Esophagus (tissue), 2 donors: ENCODE data around the gene KLHL41. TPM values are rescaled to one million over a fixed set of nuclear protein-coding genes. Genes with fewer than 3 reads are reported as not detected.
"Not testable (repeated sequence)": the region's sequence is repeated elsewhere in the genome, so short reads cannot be mapped to it uniquely, and the experiment has no call there.

ENCODE experiments used
- H3K27ac ChIP-seq, 2 donors: one replicate each; pipeline ENCODE4 v1.5.1; 2013; ENCODE audit warnings: low read depth in 2 of 2, mild to moderate bottlenecking in 2 of 2, inconsistent platforms in 1 of 2, low read length in 1 of 2, moderate library complexity in 1 of 2
- H3K27me3 ChIP-seq, 2 donors: one replicate each; pipeline ENCODE4 v1.6.1; 2013; ENCODE audit warnings: low read length in 2 of 2, control low read depth in 1 of 2, mild to moderate bottlenecking in 1 of 2; ENCODE audit not compliant: insufficient read depth in 2 of 2, control insufficient read depth in 1 of 2
- H3K36me3 ChIP-seq, 2 donors: one replicate each; pipeline ENCODE4 v1.6.1; 2013; ENCODE audit warnings: low read length in 1 of 2; ENCODE audit not compliant: control insufficient read depth in 2 of 2, insufficient read depth in 2 of 2
- H3K4me1 ChIP-seq, 2 donors: one replicate each; pipeline ENCODE4 v1.6.1; 2013; ENCODE audit warnings: low read length in 1 of 2; ENCODE audit not compliant: control insufficient read depth in 2 of 2, insufficient read depth in 2 of 2
- H3K4me3 ChIP-seq, 2 donors: one replicate each; pipeline ENCODE4 v1.5.1; 2013; ENCODE audit warnings: low read length in 2 of 2, mild to moderate bottlenecking in 2 of 2, low read depth in 1 of 2, moderate library complexity in 1 of 2
- H3K9me3 ChIP-seq, 2 donors: one replicate each; pipeline ENCODE4 v1.6.1; 2013; ENCODE audit warnings: mild to moderate bottlenecking in 2 of 2, low read depth in 1 of 2, low read length in 1 of 2, moderate library complexity in 1 of 2; ENCODE audit not compliant: control insufficient read depth in 2 of 2, insufficient read depth in 1 of 2
- WGBS, 2 donors: extraction: QIAGEN DNeasy Blood & Tissue Kit; methylation state at CpG; one replicate each; pipeline ENCODE4 v1.1.7; 2013; 5-methylcytosine and 5-hydroxymethylcytosine counted together
- polyA plus RNA-seq, 2 donors: library from polyadenylated mRNA; stranded (reverse); fragments of 200-250 nt; gene quantifications; one replicate each; pipeline ENCODE4 v1.2.3, GENCODE V29; 2013
- donor health status: healthy with polysubstance abuse.
- donor health status: Bipolar disorder and iron deficiency.

KLHL41 gene
- polyA plus RNA-seq, 2 donors, result 0.31 to 0.34 TPM

DNA sequence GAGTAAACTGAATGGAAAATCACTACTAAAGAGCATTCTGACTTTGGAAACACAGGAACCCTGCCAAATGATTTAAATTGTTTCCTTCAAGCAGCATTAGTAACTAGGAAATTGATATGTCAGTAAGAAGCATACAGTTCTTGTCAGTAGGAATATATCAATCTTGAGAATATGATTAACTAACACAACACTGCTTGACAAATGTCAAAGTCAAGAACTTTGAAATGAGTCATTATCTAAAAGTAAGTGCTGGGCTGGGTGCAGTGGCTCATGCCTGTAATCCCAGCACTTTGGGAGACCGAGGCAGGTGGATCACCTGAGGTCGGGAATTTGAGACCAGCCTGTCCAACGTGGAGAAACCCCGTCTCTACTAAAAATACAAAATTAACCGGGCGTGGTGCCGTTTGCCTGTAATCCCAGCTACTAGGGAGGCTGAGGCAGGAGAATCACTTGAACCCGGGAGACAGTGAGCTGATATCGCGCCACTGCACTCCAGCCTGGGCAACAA is 7.0 kb downstream of the KLHL41 start:
- H3K36me3 ChIP-seq, H3K27me3 ChIP-seq, H3K4me1 ChIP-seq, H3K9me3 ChIP-seq, H3K27ac ChIP-seq, H3K4me3 ChIP-seq: not testable (repeated sequence)
- 93 to 94% methylated on average over 10 of the region's 10 CpGs for WGBS, 2 donors

DNA sequence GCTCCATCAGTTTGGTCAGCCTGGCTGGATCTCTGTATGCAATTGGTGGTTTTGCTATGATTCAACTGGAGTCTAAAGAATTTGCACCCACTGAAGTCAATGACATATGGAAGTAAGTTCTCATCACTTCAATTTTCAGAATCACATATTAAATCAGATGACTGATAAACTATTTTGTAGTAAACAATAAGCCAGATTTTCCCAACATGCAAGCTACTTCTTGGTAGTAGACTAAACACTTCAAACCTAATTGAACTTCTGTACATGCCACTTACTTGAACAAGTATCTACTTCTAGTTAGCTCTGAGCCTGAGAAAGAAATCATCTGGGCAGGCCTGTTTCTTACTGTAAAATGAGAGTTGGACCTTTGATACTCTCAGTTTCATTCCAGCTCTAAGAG is 11.4 kb downstream of the KLHL41 start:
- H3K4me1 ChIP-seq, result no peaks in the 10 kb centered on the region
- H3K27ac ChIP-seq, result no peak overlapping the region
- no peaks in the 10 kb centered on the region for H3K27me3 ChIP-seq
- no peak overlapping the region for H3K4me3 ChIP-seq
- H3K9me3 ChIP-seq, result no peaks in the 10 kb centered on the region
- H3K36me3 ChIP-seq, result no peaks in the 10 kb centered on the region

DNA sequence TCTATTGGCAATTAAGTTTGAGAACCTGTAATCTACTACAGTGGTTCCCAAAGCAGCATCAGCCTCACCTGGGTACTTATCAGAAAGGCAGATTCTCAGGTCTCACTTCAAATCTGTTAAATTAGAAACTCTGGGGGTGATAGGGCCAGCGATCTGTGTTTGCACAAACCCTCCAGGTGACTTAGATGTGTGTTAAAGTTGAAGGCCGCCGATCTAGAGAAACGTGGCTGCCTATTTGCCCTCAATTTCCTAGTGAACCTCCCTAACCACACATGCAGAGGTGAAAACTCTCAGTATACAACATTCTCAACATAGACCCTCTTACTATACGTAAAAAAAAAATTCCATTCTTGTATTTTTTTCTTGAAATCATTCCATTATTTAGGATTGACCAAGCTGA is 14.2 kb downstream of the KLHL41 start:
- WGBS, 2 donors, result 64 to 71% methylated on average over 5 of the region's 5 CpGs
- H3K27ac ChIP-seq, result no peak overlapping the region

DNA sequence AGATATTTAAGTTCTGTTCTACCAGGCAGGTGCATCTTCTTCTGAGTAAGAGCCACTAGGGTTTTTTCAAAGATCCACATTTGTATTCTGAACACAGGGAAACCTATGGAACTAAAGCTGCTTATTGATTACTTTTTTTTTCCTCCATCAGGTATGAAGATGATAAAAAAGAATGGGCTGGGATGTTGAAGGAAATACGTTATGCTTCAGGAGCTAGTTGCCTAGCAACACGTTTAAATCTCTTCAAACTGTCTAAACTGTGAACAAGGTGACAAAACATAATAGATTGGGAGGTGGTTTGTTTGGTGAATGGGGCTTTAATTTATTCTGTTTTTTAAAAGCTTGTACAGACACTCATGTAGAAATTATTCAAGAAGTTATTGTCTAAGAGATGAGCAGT is 15.9 kb downstream of the KLHL41 start:
- H3K27ac ChIP-seq, result no peak overlapping the region
- 69 to 71% methylated on average over 2 of the region's 2 CpGs for WGBS, 2 donors
- H3K4me3 ChIP-seq, result no peak overlapping the region
- no peaks in the 10 kb centered on the region for H3K4me1 ChIP-seq
- H3K36me3 ChIP-seq, result no peaks in the 10 kb centered on the region
- no peaks in the 10 kb centered on the region for H3K27me3 ChIP-seq
- no peaks in the 10 kb centered on the region for H3K9me3 ChIP-seq

More for the DNA sequence above, 14.2 kb downstream of the KLHL41 start:
- no peaks in the 10 kb centered on the region for H3K36me3 ChIP-seq
- H3K4me1 ChIP-seq, result no peaks in the 10 kb centered on the region
- H3K27me3 ChIP-seq, result no peaks in the 10 kb centered on the region
- H3K4me3 ChIP-seq, result no peak overlapping the region
- no peaks in the 10 kb centered on the region for H3K9me3 ChIP-seq

DNA sequence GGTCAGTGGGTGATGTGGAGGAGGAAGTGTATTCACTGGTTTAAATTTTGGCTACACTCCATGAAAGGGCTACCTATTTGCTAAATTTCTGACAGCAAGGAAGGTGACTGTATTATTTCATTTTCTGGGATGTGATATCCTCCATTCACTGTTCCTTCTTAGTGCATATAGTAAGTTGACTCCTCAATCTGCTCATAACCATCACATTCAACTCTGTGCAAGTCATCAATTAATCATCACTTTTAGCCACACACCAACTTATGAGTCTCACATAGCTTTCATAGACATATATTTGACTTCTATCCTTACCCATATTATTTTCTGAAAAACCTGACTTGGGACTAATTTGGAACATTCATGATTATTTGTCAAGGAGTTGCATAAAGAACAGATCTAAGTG is 16.9 kb downstream of the KLHL41 start:
- H3K27me3 ChIP-seq, result no peaks in the 10 kb centered on the region
- no peaks in the 10 kb centered on the region for H3K4me1 ChIP-seq
- H3K9me3 ChIP-seq, result no peaks in the 10 kb centered on the region
- H3K36me3 ChIP-seq, result no peaks in the 10 kb centered on the region
- H3K27ac ChIP-seq, result no peak overlapping the region
- H3K4me3 ChIP-seq, result no peak overlapping the region

DNA sequence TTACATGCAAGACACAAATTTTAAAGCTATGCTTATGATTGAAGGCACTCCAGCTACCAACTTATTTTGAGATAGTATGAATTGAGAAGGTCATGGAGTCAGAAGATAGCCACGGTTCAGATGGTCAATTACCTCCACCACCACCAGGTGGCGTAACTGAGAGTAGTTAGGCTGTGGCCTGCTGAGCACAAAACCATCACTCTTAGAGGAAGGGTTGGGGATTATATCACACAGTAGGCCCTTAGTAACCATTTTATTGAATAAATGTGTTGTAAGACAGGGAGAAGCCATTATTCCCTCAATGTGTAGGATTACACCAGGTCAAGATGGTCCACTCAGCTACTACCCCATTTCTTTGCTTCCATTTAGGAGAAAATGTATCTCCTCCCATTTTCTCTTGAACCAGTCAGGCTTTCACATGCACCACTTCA is 18.8 kb downstream of the KLHL41 start:
- Histone ChIP-seq H3K27me3 (no peaks in the 10 kb centered on the region), H3K4me3 (no peak overlapping the region), H3K36me3 (no peaks in the 10 kb centered on the region), H3K9me3 (no peaks in the 10 kb centered on the region), H3K27ac (no peak overlapping the region), H3K4me1 (no peaks in the 10 kb centered on the region)
- 12 to 15% methylated on average over 2 of the region's 2 CpGs for WGBS, 2 donors

DNA sequence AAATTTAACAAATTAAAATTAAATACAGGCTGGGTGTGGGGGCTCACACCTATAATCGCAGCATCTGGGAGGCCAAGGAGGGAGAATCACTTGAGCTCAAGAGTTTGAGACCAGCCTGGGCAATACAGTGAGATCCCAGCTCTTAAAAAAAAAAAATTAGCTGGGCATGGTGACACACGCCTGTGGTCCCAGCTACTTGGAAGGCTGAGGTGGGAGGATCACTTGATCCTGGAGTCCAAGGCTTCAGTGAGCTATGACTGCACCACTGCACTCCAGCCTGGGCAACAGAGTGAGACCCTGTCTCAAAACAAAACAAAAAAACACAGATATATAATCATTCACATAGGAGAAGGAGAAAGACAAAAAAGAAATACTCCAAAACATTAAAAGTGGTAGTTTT is 30.0 kb downstream of the KLHL41 start:
- not testable (repeated sequence) for H3K27ac ChIP-seq, H3K27me3 ChIP-seq, H3K4me1 ChIP-seq, H3K9me3 ChIP-seq, H3K36me3 ChIP-seq, H3K4me3 ChIP-seq
- 92 to 96% methylated on average over 2 of the region's 2 CpGs for WGBS, 2 donors

DNA sequence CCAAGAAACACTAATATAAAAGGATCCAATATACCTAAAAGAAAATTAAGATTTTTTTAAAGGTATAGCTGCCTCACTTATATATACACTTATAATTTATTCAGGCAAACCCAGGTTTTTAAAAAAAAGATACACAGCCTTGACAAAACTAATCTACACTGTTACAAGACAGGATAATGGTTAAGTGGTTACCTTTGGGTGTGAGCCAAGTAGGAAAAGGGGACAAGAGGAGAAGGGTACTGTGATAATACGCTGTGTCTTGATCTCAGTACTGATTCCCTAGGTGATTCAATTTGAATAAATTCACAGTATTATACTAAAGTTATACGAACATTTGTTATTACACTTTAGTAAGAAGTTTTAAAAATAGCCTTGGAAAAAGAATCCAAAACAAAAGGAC is 30.6 kb downstream of the KLHL41 start:
- no peak overlapping the region for H3K27ac ChIP-seq
- no peaks in the 10 kb centered on the region for H3K9me3 ChIP-seq
- no peaks in the 10 kb centered on the region for H3K4me1 ChIP-seq
- H3K4me3 ChIP-seq, result no peak overlapping the region
- no peaks in the 10 kb centered on the region for H3K27me3 ChIP-seq
- H3K36me3 ChIP-seq, result no peaks in the 10 kb centered on the region
- WGBS, 2 donors, result 90% methylated on average over 2 of the region's 2 CpGs

DNA sequence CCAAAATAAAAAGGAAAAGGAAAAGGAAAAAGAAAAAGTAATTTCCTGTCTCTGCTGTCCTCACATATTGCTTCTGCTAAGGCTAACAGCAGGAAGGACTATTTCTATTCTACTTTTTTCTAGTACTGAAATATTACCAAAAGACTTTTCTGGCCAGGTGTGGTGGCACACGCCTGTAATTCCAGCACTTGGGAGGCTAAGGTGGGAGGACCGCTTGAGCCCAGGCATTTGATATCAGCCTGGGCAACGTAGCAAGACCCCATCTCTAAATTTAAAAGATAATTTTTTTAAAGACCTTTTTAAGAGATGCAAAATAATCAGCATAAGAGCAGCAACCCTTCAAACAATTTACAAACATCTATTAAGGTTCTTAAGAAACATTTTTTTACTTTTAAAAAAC is 32.9 kb downstream of the KLHL41 start:
- H3K4me1 ChIP-seq, result no peaks in the 10 kb centered on the region
- no peak overlapping the region for H3K27ac ChIP-seq
- peaks cover 0 to 5% of the 10 kb centered on the region in 2 donors for H3K36me3 ChIP-seq
- H3K9me3 ChIP-seq, result no peaks in the 10 kb centered on the region
- H3K27me3 ChIP-seq, result no peaks in the 10 kb centered on the region
- WGBS, 2 donors, result 95 to 96% methylated on average over 3 of the region's 3 CpGs
- H3K4me3 ChIP-seq, result no peak overlapping the region

DNA sequence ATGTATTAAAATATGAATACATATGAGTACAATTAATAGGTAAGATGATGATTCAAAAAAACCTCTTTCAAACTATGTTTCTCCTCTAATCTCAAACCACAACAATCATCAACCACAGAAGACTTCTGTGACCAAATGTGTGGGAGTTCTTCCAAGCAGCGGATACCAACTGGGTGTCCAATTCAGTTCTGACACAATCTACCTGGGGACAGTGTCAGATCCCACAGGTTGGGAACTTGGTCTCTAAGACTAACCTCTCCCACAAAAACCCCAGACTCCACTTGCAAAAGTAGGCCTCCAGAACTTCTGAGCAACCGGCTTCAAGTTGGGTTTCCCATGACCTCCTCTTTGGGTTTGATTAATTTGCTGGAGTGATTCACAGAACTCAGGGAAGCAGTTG is 37.3 kb downstream of the KLHL41 start:
- Histone ChIP-seq H3K27me3 (no peaks in the 10 kb centered on the region), H3K4me3 (no peak overlapping the region), H3K9me3 (no peaks in the 10 kb centered on the region), H3K36me3 (peaks cover 0 to 5% of the 10 kb centered on the region in 2 donors), H3K4me1 (no peaks in the 10 kb centered on the region), H3K27ac (no peak overlapping the region)
- WGBS, 2 donors, result 92 to 94% methylated on average over 2 of the region's 2 CpGs
